Left kidney (tissue), 2 donors: ENCODE measurements around the gene EPHB2. TPM values are rescaled to one million over a fixed set of nuclear protein-coding genes. Genes with fewer than 3 reads are reported as not detected.

ENCODE experiments used
- DNase-seq: peaks from one replicate; pipeline ENCODE4 v3.0.0-alpha.2; 2013
- polyA plus RNA-seq: library from polyadenylated mRNA; unstranded; fragments of 120-200 nt; gene quantifications from one replicate; pipeline ENCODE4 v1.2.1, GENCODE V29; 2013; ENCODE audit not compliant: insufficient read length

Gene EPHB2
- polyA plus RNA-seq, 1 donor: 11.5 TPM

GRCh38 chr1:22778408-22778807, 67.8 kb downstream of the EPHB2 start:
- DNase-seq: no peak

- DNase-seq: no peak
Observed at GRCh38 chr1:22778862-22779520, 68.4 kb downstream of the EPHB2 start.

- DNase-seq: no peak
Observed at GRCh38 chr1:22780696-22781095, 70.1 kb downstream of the EPHB2 start.

- no peak for DNase-seq
Observed at GRCh38 chr1:22781483-22781882, 70.8 kb downstream of the EPHB2 start.

GRCh38 chr1:22782406-22782805, 71.8 kb downstream of the EPHB2 start:
- no peak for DNase-seq

GRCh38 chr1:22784317-22784716, 73.7 kb downstream of the EPHB2 start:
- DNase-seq: no peak

GRCh38 chr1:22784737-22785136, 74.1 kb downstream of the EPHB2 start:
- no peak for DNase-seq

GRCh38 chr1:22786101-22786500, 75.5 kb downstream of the EPHB2 start:
- no peak for DNase-seq

GRCh38 chr1:22786719-22787489, 76.3 kb downstream of the EPHB2 start:
- no peak for DNase-seq

- DNase-seq: no peak
Observed at GRCh38 chr1:22787636-22788035, 77.0 kb downstream of the EPHB2 start.

- DNase-seq: no peak
Observed at GRCh38 chr1:22788254-22788661, 77.6 kb downstream of the EPHB2 start.

- DNase-seq: no peak
Observed at GRCh38 chr1:22789356-22789994, 78.8 kb downstream of the EPHB2 start.

- no peak for DNase-seq
Observed at GRCh38 chr1:22790232-22791008, 79.8 kb downstream of the EPHB2 start.

GRCh38 chr1:22791831-22792347, 81.2 kb downstream of the EPHB2 start:
- DNase-seq: no peak

GRCh38 chr1:22792396-22793160, 81.9 kb downstream of the EPHB2 start:
- DNase-seq: no peak

- no peak for DNase-seq
Observed at GRCh38 chr1:22793647-22794046, 83.0 kb downstream of the EPHB2 start.

- DNase-seq: no peak
Observed at GRCh38 chr1:22794647-22795365, 84.2 kb downstream of the EPHB2 start.

- DNase-seq: no peak
Observed at GRCh38 chr1:22795366-22795714, 84.7 kb downstream of the EPHB2 start.

- no peak for DNase-seq
Observed at GRCh38 chr1:22796642-22797041, 86.0 kb downstream of the EPHB2 start.

- DNase-seq: no peak
Observed at GRCh38 chr1:22798083-22798482, 87.4 kb downstream of the EPHB2 start.

GRCh38 chr1:22799971-22800370, 89.3 kb downstream of the EPHB2 start:
- no peak for DNase-seq
